Activated T-cell treated with anti-CD3 and anti-CD28 coated beads for 24 hours (primary cell): Measurements from ENCODE around the gene NTSR1.

ENCODE experiments used
- DNase-seq: peaks from one replicate; pipeline ENCODE4 v3.0.0-alpha.2; 2020; ENCODE audit warnings: low read depth

Gene NTSR1

GRCh38 chr20:62708591-62709536 is at the start of gene NTSR1:
NTSR1 (plus strand) TSS chr20:62708836; CDS start chr20:62709208, 372 bp downstream.
- DNase-seq: no peak

DNA sequence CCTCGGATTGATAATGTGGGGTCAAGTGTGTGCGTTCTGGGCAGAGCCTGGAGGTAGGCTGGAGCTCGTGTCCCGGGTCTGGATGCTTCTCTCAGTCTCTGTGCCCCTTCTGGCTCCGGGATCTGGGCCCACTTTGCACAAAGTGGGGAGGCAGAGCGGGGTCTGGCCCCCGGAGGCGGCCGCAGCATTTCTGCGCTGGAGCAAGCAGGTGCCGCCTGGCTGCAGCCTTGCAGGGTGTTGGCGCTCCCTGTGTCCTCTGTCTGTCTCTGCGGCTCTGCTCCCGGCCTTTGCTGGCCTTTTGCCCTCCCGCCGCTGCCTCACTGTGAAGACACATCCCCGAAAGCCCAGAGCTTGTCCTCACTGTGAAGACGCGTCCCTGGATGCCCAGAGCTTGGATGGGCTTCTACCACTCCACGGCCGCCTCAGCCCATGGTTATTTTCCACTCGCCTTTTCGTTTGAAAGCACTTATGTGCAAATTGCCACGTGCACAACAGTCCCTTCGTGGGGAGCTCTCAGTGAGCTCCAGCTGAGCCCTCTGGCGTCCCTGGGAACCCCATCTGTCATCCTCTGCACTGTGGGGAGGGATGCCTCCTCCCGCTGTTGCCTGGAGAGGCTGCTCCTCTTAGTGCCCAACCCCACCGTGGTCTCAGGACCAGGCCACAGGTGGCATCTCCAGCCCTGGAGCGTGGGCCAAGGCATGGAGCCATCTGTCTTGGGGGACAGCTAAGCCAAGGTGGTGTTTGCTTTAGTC is 49.0 kb upstream of the NTSR1 start:
- no peak for DNase-seq

GRCh38 chr20:62660240-62660615 is 48.4 kb upstream of the NTSR1 start:
- no peak for DNase-seq

GRCh38 chr20:62660768-62661167 is 47.9 kb upstream of the NTSR1 start:
- DNase-seq: no peak

DNA sequence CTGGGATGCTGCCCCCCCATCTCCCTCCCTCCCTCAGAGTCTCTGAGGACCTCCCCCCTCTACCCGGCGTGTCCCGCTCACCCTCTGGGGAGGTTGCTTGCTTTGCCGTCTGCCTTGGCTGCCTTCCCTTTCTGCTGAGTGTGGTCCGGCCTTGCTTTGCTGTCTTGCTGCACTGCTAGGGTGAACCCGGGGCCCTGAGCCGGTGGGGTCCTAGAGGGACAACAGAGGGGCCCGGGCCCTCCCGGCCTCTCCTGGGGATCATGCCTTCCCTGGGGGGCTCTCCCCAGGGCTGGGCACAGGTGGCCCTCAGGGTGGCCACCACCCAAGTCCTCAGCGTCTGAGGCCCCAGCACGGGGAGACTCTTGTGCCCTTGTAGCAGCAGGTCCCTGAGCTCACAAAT is 47.0 kb upstream of the NTSR1 start:
- DNase-seq: no peak

DNA sequence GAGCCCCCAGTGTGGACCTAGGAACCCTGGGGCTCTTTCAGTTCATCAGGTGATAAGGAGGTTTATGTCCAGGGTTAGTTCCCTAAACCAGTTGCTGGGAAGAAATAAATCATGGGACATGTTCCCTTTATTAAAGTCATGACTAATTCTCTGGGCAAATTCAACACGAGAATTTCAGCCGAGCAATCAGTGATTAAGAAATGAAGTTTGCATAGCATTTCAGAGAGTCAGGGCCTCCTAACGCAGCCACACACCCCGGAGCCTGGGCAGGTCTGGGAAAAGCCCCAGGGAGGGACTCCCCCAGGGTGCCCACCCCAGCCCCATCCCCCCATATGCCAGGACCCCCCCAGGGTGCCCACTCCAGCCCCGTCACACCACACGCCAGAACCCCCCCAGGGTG is 46.2 kb upstream of the NTSR1 start:
- DNase-seq: no peak

GRCh38 chr20:62663145-62664018 is 45.3 kb upstream of the NTSR1 start:
- no peak for DNase-seq

DNA sequence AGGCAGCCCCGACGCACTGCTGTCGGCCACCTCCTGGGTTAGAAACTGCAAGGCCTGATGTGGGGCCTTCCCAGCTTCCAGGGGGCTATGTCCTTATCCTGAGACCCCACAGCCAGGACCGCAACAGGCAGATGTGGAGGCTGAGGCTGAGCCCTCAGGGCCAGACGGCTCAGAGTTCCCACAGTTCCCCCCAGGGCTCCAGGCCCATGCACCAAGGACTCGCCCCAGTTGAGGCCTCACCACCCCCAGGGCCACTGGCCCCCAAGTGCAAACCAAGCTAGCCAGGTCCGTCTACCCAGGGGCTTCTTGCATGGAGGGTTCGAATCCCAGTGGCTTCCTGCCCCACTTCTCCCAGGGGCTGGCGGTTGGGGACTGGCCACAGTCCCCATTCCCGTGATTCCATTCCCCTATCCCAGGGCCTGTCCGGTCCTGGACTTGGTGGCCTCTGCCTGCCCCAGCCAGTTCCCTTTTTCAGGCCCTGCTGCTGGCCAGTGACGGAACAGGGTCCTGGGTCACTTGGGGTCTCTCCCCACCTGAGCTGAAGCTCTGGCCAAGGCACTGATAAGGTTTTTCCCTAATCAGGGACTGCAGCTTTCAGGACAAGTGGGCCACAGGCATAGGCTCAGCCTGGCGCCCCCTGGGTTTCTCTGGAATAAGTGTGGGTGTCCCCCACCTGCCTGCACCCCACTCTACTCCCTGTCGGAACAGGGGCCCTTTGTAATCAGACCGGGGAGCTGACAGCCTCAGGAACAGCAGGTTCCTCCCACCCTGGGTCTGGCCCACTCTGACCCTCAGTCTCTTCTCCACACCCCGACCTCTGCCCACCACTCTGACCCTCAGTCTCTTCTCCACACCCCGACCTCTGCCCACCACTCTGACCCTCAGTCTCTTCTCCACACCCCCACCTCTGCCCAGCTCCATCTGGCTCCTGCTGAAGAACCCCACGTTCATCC is 44.3 kb upstream of the NTSR1 start:
- DNase-seq: no peak

- DNase-seq: no peak
Measured at GRCh38 chr20:62665153-62665754, 43.4 kb upstream of the NTSR1 start.

- no peak for DNase-seq
Measured at GRCh38 chr20:62665826-62666735, 42.6 kb upstream of the NTSR1 start.

DNA sequence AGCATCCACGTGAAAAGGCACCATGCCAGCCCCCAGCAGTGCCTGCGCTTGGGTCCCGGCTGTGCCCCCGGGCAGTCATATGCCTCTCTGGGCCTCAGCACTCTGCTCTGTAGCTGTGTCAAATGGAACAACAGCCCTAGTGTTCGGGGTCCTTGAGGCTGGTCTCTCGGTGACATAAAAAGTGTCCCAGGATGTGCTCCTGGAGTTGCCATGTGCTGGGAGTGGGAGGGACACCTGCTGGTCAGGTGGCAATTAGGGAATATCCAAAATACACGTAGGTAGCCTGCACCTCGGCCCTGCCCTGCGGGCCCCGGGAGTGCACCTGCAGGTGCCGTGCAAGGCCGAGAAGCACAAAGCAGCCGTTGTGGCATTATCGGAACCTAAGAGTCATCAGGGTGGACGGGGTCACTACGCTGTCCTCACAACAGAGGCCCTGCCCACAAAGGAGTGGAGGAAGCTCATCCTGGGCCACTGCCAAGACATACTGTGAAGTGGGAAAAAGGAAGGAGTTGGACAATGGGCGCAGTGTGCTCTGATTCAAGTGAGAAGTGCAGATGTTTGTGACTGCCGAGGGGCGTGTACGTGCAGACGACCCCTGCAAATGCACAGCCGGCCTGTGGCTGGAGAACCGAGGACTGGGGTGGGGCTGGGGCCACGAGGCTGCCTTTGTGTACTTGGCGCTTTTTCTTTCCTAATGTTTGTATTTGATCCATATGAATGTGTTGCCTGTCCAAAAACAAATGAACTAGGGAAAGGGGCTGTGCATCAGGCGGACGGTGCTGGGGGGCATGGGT is 41.7 kb upstream of the NTSR1 start:
- DNase-seq: no peak

DNA sequence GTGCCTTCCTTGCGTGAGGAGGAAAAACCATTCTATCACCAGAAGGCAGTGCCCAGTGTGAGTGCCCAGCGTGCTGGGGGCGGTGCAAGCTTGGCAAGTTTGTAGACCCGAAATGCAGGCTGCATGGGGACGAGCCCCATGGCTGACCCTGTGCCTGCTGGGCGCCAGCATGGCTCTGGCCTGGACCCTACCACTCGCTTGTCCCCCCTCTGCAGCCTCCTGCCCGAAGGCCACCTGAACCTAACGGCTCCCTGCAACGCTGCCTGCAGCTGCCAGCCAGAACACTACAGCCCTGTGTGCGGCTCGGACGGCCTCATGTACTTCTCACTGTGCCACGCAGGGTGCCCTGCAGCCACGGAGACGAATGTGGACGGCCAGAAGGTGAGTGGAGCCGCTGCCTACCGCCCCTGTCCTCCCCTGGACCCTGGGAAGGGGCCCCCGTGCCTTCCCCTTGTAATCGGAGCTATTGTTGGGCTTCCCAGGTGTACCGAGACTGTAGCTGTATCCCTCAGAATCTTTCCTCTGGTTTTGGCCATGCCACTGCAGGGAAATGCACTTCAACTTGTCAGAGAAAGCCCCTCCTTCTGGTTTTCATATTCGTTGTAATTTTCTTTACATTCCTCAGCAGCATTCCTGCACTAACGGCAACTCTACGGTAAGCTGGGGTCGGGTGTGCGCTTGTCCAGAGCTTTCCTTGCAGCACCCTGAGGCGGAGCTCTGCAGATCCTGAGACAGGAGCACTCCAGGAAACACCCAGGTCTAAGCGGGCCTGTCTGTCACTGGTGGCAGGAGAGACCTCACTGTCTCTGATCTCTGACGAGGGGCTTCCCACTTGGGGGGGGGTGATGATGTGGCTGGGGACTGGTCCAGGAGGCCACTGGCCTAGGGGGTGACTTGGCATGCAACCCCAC is 40.9 kb upstream of the NTSR1 start:
- DNase-seq: no peak

- DNase-seq: no peak
Measured at GRCh38 chr20:62668441-62669027, 40.1 kb upstream of the NTSR1 start.

GRCh38 chr20:62669249-62669648 is 39.4 kb upstream of the NTSR1 start:
- DNase-seq: no peak

- DNase-seq: no peak
Measured at GRCh38 chr20:62670156-62670555, 38.5 kb upstream of the NTSR1 start.

DNA sequence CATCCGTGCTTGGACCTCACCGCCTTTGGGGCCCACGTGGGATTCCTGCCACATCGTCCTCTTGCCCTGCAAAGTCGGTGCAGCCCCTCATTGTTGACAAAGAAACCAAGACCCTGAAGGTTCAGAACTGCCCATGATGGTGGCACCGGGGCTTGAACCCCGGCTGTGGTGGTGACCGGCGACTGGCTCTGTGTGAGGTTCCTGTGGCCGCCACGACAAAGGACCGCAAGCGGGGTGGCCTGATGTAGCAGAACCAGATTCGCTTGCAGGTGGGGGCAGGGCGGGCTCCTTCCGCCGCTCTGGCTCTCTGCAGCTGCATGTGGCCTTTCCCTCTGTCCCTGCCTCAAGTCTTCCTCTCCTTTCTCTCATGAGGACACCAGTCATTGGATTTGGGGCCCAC is 37.6 kb upstream of the NTSR1 start:
- DNase-seq: no peak

- DNase-seq: no peak
Measured at GRCh38 chr20:62671765-62672164, 36.9 kb upstream of the NTSR1 start.
